Heart left ventricle (tissue), 11 donors: ENCODE results near the gene UBL5. TPM values are rescaled to one million over a fixed set of nuclear protein-coding genes. Genes with fewer than 3 reads are reported as not detected.

Source experiments
- polyA plus RNA-seq, 2 donors: library from polyadenylated mRNA; stranded (reverse); fragments of 200-250 nt; gene quantifications; one replicate each; pipeline ENCODE4 v1.2.3, GENCODE V29; 2013
- total RNA-seq, 9 donors: library from RNA; depleted of rRNA in 2 of 9; stranded (reverse); fragments of >200 nt in 2 of 9; fragmentation: NEBNext Ultra II Directional in 3 of 9; extraction: Animal tissue kit (Norgen Biotek cat#: 25700) in 3 of 9; gene quantifications; one replicate each; pipeline versions ENCODE4 v1.1.0 to v1.2.4, GENCODE V29; 2016 to 2023
- donor health status: ischemic (EF 13 %, LVEDD 7.1; RV severe dilation, severe dysfunction).
- donor health status: healthy with polysubstance abuse.
- donor health status: DM: no; HTN: yes; CAD: no.
- donor health status: DM: no; HTN: no; CAD: no.
- donor health status: ischemic (EF 25% LVEDD 5.7; RV mildly dilated, moderate dysfunction).
- donor health status: healthy.
- donor health status: DM: yes; HTN: yes; CAD: no.
- donor health status: PGD.
- donor health status: nonischemic (EF 23%, LVEDD 6.1; RV moderate dilation, normal function).

UBL5 gene
- total and polyA plus RNA-seq, 11 donors: 460 to 1,809 (median 496) TPM

Other genes starting within 250 kb of the UBL5 start
- 10 to 100 TPM; 15.6 to 25.4 (median 19.1) TPM for gene ZNF121, start 243.4 kb upstream of the UBL5 start, total RNA-seq
- 1 to 10 TPM; 6.8 to 7.4 TPM for gene ZNF121, start 243.4 kb upstream of the UBL5 start, polyA plus RNA-seq
- 10 to 100 TPM; 12.2 to 30.0 (median 20.8) TPM for gene ZNF561, start 206.7 kb upstream of the UBL5 start, total RNA-seq
- gene ZNF561, start 206.7 kb upstream of the UBL5 start, polyA plus RNA-seq: 10 to 100 TPM in 1 of 2 donors, 1 to 10 TPM in 1; 8.7 to 16.6 TPM
- gene ZNF562, start 152.8 kb upstream of the UBL5 start, total RNA-seq: 10 to 100 TPM; 13.5 to 24.1 (median 20.7) TPM
- 10 to 100 TPM in 1 of 2 donors, 1 to 10 TPM in 1; 7.0 to 11.9 TPM for gene ZNF562, start 152.8 kb upstream of the UBL5 start, polyA plus RNA-seq
- gene ZNF846, start 59.2 kb upstream of the UBL5 start, total RNA-seq: 10 to 100 TPM in 3 of 9 donors, 1 to 10 TPM in 6; 6.5 to 11.0 (median 8.4) TPM
- gene ZNF846, start 59.2 kb upstream of the UBL5 start, polyA plus RNA-seq: 10 to 100 TPM in 1 of 2 donors, 1 to 10 TPM in 1; 5.4 to 11.1 TPM
- 10 to 100 TPM in 8 of 9 donors, 1 to 10 TPM in 1; 9.8 to 17.6 (median 12.2) TPM for gene FBXL12, start 8.8 kb upstream of the UBL5 start, total RNA-seq
- 10 to 100 TPM; 11.2 to 14.5 TPM for gene FBXL12, start 8.8 kb upstream of the UBL5 start, polyA plus RNA-seq
- 100 to 1,000 TPM in 2 of 9 donors, 10 to 100 TPM in 7; 82.8 to 147 (median 93.1) TPM for gene PIN1, start 7.4 kb downstream of the UBL5 start, total RNA-seq
- gene PIN1, start 7.4 kb downstream of the UBL5 start, polyA plus RNA-seq: 100 to 1,000 TPM in 1 of 2 donors, 10 to 100 TPM in 1; 90.0 to 159 TPM
- gene OLFM2, start 108.6 kb downstream of the UBL5 start, total RNA-seq: 1 to 10 TPM in 7 of 9 donors, under 1 TPM in 2; 0.67 to 4.6 (median 2.4) TPM
- 1 to 10 TPM; 2.2 to 3.0 TPM for gene OLFM2, start 108.6 kb downstream of the UBL5 start, polyA plus RNA-seq
- gene COL5A3, start 182.6 kb downstream of the UBL5 start, total RNA-seq: 10 to 100 TPM in 6 of 9 donors, 1 to 10 TPM in 3; 5.0 to 34.1 (median 11.6) TPM
- gene COL5A3, start 182.6 kb downstream of the UBL5 start, polyA plus RNA-seq: 10 to 100 TPM; 13.6 to 18.7 TPM
- gene RDH8, start 185.6 kb downstream of the UBL5 start, total RNA-seq: not detected
- not detected for gene RDH8, start 185.6 kb downstream of the UBL5 start, polyA plus RNA-seq